CD4-positive, alpha-beta T cell treated with Interleukin-17A for 1 hour (primary cell): ENCODE results near the gene MROH2B.

ENCODE experiments used
- DNase-seq: peaks from one replicate; pipeline ENCODE4 v3.0.0-alpha.2; 2020

MROH2B gene

DNA sequence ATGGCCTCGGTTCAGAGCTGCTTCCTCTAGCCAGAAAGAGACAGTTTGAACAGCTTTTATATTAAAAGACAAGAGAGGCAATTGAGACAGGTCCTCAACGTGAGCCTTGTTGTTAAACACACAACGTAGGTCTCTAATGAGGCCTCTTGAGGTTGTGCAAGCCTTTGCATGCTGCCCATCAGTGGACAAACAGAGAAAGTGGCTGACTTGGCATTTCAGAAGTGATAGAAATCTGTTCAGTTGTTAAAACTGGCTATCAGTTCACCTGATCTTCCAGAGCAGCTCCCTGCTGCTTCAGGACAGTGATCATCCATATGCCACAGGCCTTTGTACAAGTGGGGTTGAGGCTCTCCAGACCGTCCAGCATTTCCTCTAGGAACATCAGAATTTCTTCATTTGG lies 58.8 kb downstream of the MROH2B start:
- no peak for DNase-seq

DNA sequence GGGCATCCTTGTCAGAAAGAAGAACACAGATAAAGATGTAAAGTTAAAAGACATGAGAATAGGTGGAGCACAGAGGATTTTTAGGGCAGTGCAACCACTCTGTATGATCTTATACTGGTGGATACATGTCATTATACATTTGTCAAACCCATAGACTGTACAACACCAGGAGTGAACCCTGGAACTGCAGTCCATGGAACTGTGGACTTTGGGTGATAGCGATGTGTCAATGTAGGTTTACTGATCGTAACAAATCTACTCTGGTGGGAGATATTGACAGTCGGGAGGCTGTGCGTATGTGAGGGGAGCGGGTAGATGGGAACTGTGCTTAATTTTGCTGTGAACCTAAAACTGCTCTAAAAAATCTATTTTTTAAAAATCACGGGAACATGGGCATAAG lies 60.6 kb downstream of the MROH2B start:
- DNase-seq: no peak

DNA sequence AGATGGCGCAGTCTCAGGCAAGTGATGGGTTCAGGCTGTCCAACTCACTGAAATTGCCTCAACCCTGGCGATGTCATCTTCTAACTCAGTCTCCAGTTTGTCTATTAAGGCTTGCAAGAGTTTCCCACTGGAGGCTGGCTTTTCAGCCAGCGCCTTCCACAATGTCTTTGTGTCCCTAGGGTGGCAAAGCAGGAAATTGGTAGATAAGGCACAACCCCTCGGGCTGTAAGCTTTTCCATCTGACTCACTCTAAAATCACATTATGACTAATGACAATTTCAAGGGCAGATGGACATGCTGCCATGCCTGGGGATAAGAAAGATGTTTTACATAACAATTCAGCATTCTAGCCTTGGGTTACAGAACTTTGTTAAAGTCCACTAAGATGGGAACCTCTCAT lies 61.9 kb downstream of the MROH2B start:
- DNase-seq: no peak

DNA sequence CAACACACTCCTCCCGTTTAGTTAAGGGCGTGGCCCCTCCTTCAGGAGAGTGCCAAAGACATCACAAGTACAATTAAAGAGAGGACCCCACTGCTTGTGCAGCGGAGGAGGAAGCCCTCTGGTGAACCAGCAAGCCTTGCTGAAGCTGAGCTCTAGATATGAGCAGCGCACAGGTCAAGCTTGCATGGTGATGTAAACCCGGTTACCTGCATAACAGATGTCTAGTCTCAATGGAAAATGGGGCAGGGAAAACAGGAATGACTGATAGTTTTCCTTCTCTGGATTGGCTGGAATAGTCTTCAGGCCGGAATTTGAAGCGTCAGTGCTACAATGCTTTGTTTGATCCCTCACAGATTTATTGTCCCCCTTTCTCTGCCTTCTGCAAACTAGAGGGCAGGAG lies 66.2 kb downstream of the MROH2B start:
- no peak for DNase-seq

DNA sequence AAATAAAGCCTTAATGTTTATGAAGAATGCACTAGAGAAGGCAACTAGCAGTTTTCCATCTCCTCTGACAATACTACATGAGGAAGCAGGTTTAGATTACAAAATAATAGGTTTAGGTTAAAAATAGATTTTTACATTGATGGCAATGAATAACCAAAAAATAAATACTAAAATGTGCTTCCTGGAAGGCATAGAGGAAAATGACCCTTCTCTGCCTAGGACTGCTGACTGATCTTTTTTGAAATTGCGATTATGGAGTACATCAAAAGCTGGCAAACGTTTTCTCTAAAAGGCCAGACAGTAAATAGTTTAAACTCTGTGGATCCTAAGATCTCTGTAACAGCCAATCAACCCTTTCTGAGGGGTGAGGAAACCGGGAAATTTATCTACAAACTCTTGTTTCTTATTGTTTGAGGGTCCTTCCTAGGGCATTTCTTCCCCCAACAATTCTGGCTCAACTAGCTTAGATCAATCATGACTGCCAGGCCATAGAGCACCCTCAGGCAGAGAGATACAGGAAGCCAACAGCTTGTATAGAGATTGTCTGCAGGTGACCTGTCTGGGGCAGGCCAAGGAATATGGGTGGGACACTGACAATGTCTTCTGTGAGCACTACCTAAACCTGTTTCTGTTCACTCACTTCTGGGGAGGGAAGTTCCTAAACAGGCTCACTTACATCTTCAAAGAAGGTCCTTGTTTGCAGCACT lies 67.3 kb downstream of the MROH2B start:
- no peak for DNase-seq

DNA sequence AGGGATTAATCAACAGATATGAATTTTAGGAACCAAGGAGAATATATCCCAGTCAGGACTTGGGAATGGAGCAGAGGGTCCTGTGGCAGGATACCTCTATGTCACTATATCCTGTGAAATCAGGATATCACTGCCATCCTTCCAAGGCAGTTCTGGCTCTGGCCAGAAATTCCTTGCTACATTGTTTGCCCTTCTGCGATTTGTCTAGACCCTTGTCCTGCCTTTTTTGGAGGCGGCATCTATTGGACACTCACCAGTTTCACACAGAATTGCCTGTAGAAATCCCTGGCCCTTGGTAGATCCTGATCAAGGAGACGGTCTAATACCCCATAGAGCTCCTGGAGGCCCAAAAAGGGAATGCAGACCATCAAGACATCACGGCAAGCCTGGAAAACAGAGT lies 71.2 kb downstream of the MROH2B start:
- no peak for DNase-seq

DNA sequence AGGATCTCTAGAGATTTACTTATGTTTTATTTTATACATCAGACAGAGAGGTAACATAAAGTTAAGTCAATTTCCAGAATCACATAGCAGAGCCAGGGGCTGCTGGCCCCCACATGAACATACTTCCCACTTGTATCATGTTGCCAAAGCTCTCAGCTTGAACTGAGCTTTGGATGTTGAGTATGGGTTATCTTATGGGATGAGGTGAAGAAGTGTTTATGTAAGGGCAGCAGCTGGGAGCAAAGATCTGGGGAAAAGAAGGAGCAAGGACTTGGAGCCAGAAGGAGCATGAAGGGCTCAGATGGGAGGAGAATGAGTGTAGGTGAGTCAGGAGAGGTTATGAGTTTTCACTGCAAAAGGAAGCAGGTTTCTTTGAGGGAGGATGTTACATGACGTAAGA lies 72.0 kb downstream of the MROH2B start:
- DNase-seq: no peak

DNA sequence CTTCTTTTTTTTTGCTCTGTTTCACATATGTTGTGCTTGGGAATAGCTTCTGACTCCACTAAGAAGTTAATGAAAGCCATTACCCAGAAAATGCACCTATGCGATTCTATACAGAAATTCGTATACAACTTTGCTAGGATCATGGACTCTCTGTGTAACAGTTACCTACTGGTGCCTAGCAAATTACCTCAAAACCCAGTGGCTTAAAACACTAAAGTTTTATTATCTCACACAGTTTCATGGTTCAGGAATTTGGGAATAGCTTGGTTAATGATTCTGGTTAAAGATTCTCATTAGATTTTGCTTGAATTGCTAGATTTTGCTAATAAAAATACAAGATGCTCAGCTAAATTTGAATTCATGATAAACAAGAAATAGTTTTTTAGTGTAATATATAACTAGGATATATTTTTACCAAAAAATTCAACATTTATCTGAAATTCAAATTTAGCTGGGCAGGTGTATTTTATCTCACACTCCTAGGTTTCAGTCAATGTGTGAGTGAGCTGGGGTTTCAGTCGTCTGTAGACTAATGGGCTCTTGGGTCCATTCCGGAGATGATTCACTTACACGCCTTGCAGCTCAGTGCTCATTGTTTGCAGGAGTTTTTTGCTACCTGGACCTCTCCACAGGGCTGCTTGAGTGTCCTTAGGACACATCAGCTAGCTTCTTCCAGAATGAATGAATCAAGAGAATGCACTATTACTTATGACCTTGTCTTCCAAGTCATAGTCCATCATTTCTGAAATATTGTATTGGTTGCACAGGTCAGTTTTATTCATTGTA lies 75.1 kb downstream of the MROH2B start:
- DNase-seq: no peak

DNA sequence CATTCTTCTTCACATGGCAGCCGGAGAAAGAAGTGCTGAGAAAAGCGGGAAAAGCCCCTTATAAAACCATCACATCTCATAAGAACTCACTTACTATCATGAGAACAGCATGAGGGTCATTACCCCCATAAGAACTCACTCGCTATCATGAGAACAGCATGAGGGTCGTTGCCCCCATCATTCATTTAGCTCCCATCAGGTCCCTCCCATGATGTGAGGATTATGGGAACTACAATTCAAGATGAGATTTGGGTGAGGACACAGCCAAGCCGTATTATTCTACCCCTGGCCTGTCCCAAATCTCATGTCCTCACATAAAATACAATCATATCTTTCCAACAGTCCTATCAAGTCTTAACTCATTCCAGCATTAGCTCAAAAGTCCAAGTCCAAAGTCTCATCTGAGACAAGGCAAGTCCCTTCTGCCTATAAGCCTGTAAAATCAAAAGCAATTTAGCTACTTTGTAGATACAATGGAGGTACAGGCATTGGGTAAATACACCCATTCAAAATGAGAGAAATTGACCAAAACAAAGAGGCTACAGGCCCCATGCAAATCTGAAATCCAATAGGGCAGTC lies 79.1 kb downstream of the MROH2B start:
- no peak for DNase-seq

DNA sequence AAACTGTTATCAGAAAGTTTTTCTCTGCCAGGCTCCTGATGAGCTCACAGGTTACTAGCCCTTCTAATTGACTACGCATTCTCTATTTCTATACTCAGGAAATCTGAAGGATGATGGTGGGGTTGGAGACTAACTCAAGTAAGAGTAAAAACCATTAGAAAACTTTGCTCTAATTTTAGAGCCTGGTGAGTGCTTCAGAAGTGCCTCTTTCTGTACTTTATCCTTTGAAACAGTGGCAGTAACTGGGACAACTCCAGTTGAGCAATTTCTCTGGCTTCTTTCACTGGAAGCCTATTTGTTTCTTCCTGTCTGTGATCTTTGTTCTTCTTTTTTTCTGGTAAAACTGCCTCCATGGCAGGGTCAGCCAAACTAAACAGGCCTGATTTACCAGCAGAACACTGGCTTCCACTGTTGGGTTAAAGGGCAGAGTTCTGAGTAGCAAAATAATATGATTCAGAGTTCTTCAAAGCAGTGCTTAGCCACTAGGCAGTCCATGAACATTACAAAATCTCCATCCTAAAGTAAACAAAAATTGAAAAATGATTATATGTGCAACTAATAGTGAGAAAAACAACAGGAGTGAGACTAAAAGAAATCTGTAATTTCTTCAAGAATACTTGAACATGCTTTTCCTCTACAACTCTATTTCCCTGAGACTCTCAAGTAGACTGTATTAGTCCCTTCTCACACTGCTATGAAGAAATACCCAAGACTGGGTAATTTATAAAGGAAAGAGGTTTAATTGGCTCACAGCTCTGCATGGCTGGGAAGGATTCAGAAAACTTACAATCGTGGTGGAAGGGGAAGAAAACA lies 79.8 kb downstream of the MROH2B start:
- no peak for DNase-seq

DNA sequence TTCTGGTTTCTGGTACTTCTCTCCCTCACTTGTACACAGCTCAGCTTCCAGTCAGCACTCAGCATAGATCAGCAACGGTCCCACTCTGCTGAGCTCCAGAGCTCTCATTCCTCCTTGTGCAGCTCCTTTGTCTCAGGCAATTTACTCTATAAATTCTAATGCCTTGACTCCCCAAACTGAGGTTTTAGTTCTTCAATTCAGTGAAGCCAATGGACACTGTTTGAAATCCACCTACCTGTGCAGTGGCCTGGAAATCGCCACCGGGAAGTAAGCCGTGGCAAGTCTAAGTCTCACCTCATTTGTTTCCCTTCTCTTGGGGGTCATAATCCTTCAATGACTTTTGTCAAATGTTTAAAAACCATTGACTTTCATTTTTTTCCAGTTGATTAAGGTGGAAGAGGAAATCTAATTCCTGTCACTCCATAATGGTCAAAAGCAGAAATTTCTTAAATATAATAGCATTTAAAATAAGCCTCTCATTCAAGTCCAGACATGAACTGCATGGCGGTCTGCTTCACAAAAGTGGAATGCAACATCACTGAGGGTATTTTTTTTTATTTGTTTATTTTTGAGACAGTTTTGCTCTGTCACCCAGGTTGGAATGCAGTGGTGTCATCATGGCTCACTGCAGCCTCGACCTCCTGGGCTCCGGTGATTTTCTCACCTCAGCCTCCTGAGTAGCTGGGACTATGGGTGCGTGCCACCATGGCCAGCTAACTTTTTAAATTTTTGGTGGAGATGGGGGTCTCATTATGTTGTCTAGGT lies 82.2 kb downstream of the MROH2B start:
- DNase-seq: no peak

DNA sequence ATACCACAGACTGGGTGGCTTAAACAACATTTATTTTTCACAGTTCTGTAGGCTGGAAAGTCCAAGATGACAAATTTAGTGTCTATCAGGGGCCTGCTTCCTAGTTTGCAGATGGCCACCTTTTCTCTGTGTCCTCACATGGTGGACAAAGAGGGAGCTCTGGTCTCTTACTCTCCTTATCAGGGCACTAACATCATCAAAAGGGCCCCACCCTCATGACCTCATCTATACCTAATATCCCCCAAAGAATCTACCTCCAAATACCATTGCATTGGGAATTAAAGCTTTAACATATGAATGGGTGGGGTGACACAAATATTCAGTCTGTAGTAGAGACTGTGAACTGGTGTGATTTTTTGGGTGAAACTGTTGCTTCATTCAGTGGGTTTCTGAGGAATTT lies 83.8 kb downstream of the MROH2B start:
- DNase-seq: no peak

DNA sequence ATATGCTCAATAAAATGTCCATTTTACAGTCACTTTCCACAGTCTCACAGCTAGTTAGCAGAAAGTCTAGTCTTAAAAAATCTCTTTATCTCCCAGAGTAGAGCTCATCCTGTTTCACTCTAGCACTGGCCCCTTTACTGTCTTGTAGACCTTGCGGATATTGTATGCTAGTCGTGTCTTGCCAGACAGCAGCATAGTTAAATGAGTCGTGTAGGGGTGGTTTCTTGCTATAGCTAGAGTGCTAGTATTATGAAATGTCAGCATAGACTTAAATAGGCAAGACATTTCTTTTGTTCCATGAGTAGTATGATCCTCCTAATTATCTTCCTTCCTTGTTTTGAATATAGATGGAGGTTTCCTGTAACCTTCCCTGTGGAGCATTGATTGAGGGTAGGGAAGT lies 84.5 kb downstream of the MROH2B start:
- DNase-seq: no peak

DNA sequence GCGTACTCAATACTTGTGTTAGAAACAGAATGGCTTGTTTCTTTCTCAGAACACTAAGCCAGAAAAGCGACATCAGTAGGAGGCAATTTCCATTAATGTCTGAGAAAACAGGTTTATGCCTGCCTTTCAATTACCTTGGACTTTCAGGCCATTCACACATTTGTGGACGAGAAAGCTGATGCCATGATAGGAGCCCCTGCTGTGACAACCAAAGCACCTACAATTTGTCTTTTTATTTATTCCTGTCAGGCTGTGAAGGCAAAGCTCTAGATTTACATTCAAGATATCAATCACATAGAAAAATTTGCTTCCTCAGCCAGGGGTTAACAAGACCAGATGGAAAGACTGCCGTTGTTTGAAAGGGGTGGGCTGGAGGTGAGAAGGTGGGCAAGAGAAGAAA lies 85.6 kb downstream of the MROH2B start:
- DNase-seq: no peak

DNA sequence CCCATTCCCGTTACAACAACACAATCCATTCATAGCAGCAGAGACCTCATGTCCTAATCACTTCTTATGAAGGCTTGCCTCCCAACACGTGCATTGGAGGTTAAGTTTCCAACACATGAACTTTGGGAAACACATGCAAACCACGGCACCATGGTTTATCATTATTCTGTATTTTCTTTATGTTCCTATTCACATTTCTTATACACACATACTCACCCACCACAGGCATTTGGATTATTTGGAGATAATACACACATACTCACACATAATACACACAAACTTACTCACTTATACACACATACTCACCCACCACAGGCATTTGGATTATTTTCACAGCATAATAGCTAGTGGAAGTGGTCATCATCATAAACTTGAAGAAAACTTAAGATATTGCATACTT lies 86.3 kb downstream of the MROH2B start:
- no peak for DNase-seq

DNA sequence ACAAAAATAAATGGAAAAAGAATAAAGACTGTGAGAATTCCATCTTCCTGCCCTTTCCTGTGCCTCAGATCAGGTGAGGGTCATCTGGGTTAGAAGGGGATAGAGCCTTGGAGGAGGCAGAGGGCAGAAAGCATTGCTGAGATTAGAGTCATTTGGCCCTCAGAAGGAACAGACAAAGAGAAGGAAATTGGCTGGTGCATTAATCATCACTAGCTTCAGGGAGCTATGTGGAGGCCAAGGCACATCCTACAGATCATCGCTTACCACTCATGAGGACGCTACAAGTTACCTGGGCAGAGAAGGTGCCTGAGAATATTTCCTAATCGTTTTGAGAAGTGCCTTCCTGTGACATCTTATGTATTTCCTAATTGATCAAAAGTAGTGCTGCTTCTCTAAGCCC lies 87.4 kb downstream of the MROH2B start:
- no peak for DNase-seq

DNA sequence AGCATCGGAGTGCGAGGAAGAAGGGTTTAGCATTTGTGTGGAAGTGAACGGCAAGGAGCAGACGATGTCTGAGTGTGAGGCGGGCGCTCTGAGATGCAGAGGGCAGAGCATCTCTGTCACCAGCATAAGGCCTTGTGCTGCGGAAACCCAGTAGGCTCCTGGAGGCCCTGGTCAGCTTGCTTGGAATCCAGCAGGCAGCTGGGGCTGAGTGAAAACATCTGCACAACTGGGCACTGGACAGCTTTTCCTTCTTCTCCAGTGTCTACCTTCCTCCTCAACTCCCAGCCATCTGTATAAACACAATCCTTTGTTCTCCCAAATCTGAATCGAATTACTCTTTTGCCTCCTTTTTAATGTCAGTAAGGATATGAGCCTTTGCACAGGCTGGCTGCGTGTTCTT lies 89.7 kb downstream of the MROH2B start:
- DNase-seq: no peak

DNA sequence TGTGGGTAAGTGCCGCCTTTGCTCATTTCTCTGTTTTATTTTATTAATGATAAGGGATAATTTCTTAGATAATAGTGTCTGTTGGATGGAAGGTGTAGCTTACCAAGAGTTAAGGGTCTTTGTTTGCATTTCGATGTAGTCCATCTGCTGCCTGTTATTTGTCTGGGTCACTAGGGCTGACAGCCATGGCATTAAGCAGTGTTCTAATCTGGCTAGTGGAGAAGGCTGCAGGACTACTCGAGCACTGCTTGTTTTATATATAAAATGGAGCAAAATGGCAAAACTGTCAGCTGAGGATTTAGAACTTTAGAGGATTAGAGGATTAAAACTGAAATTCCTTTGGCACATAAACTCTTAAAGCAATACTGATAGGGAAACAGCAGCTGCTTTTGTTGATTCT lies 94.3 kb downstream of the MROH2B start:
- DNase-seq: no peak

DNA sequence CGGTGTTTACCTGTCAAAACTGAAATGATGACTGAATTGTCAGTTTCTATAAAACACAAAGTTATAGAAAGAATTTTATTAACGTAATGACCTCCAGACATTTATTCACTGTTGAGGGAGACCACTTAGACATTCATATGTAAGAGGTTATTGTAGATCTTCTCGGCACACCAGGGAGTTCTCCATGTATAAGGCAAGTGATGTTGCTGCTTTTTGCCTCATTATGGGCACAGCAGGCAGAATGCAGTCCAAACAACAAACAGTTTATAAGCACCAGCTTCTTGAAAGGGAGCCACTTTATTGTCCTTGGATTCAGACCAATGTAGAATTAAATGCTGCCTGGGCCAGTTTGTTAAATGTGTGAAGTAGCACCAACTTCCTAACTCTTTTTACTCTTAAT lies 95.1 kb downstream of the MROH2B start:
- no peak for DNase-seq

DNA sequence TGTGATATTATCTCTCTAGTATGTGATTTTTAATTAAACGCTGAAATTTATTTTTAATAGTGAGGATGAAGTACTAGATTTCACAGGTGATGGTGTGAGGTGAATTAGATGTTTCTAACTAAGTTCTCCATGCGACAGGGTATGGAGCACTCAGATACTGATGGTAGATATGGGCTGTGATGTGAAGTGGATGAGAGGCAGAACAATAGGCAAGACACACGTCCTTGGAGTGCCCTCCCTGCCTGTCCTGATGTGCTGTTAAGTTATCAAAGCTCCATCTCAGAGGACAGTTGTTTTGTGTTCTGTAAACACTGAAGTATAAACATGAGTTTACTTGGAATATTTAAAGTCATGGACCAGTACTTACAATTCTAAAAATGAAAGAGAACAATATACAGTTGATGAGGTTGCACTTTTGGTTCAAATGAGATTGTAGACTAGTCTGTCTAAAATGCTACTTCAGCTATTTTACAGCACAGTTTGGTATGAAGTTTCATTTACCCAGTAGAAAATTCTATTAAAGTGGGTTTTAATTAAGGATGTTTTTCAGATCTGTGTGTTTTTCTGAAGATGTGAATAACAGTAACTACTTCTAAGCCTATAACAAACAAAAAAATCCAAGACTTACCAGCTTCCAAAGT lies 97.7 kb downstream of the MROH2B start:
- DNase-seq: no peak

DNA sequence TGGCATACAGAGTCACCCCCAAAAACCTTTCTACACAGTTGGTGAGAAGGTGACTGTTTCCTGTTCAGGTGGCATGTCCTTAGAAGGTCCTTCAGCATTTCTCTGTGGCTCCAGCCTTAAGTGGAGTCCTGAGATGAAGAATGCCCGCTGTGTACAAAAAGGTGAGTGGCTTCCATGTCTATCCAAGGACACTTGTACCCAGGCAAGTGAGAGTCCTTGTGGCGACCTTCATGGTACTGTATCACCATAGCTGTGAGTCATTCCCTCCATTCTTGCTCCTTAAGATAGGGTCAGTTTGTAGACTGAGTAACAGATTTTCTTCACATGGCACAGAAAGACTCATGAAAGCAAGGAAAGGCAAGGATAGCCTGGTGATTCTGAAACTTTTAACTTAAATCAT lies 98.7 kb downstream of the MROH2B start:
- no peak for DNase-seq
